HFF-Myc (cell line): ENCODE measurements around the gene STAU1.
"Not testable (repeated sequence)": the region's sequence is repeated elsewhere in the genome, so short reads cannot be mapped to it uniquely, and the experiment has no call there.

Experiments
- DNase-seq: peaks from one replicate; pipeline ENCODE4 v3.0.0-alpha.2; 2011; ENCODE audit warnings: low read depth; ENCODE audit errors: extremely low read depth
- H3K4me3 ChIP-seq: replicated peaks from 2 replicates; pipeline ENCODE4 v1.5.1; 2011; ENCODE audit warnings: low read depth, mild to moderate bottlenecking, control low read depth, low read length
- TF ChIP-seq, protein P1 (sequence below): IDR thresholded peaks from 2 replicates; pipeline ENCODE4 v1.5.1; 2012; ENCODE audit warnings: mild to moderate bottlenecking, low read depth, low read length, control low read depth; ENCODE audit errors: missing control alignments

STAU1 gene

DNA sequence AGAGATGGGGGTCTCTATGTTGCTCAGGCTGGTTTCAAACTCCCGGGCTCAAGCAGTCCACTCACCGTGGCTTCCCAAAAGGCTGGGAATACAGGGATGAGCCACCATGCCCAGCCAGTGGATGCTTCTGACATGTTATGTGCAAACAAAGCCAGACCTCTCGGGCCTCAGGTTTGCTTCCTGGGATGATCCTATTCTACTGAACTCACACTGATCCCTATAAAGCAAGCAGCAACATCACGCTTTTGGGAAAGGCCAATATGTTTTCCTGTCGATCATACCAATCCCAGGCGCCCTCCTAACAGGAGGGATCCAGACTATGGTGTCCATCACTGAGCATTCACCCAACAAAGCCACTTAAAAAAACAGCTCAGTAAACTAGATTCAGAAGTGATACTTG lies 81.8 kb downstream of the STAU1 start:
- TF ChIP-seq, protein P1, sequence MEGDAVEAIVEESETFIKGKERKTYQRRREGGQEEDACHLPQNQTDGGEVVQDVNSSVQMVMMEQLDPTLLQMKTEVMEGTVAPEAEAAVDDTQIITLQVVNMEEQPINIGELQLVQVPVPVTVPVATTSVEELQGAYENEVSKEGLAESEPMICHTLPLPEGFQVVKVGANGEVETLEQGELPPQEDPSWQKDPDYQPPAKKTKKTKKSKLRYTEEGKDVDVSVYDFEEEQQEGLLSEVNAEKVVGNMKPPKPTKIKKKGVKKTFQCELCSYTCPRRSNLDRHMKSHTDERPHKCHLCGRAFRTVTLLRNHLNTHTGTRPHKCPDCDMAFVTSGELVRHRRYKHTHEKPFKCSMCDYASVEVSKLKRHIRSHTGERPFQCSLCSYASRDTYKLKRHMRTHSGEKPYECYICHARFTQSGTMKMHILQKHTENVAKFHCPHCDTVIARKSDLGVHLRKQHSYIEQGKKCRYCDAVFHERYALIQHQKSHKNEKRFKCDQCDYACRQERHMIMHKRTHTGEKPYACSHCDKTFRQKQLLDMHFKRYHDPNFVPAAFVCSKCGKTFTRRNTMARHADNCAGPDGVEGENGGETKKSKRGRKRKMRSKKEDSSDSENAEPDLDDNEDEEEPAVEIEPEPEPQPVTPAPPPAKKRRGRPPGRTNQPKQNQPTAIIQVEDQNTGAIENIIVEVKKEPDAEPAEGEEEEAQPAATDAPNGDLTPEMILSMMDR = no peak
- no peak overlapping the region for H3K4me3 ChIP-seq
- no peak for DNase-seq

- DNase-seq, H3K4me3 ChIP-seq: not testable (repeated sequence)
Measured at GRCh38 chr20:49104979-49105547, 83.1 kb downstream of the STAU1 start.

DNA sequence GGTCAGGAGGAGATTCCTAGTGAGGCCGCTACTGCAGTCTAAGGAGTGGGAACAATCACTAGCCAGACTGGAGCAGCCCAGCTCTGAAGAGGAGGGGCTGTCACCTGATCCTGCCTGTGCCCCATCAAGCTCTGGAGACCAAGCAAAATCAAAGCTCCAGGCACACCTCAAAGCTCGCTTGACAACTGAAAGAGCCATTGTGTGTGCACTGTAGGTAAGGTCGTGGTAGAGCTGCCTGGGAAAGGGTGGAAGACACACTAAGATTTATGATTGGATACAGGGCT lies 83.8 kb downstream of the STAU1 start:
- no peak overlapping the region for H3K4me3 ChIP-seq
- TF ChIP-seq, protein P1 = no peak
- DNase-seq = no peak

DNA sequence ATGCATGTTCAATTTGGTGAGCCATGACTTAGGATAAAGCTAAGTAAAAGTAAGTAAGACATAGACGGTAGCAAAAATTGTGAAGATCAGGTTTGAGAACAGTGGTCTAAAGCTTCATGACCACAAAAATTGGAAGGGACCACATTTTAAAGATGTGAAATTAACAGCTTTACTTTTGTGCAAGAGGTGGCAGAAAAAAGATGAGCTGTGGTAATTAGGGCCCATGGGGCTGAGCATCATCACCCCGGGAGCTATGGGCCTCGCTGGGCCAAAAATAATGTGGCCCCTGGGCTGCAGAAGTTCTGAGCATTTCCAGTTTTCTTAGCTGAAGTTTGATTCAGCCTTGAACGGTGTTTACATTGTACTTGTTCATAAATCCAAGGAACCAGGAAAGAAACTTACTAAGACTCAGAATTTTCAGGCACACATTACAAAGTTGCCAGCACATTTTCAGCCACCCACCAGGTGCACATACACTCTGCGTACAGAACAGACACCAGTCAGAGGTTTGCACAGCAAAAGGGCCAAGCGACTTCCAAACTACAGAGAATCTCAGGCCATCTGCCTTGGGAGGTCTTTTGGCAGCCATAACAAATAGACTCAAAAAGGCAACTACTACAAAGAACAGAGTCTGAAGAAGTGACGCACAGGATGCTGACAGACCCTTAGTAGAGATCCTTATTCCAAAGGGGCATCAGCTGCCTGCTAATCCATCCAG lies 84.3 kb downstream of the STAU1 start:
- no peak overlapping the region for H3K4me3 ChIP-seq
- TF ChIP-seq, protein P1 = no peak
- DNase-seq = no peak

GRCh38 chr20:49103019-49103418 lies 85.1 kb downstream of the STAU1 start:
- DNase-seq = no peak
- no peak overlapping the region for H3K4me3 ChIP-seq
- TF ChIP-seq, protein P1 = no peak

DNA sequence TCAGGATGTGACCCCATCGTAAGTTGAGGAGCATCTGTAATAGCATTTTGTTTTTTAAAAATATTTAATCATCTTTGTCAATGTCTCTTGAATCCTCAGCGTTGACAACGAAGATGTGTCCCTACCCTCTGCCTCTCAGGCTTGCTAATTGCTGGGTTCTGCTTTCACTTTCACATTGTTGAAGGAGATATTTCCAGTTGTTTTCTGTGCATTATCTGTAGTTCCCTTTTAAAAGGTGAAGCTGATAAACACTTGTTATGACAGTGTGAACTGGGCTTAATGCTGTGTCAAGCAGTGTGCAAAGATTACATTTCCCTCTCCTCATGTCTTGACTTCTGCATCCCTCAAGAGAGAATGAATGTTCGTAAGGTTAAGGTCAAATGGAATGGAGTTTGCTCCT lies 87.2 kb downstream of the STAU1 start:
- TF ChIP-seq, protein P1 = no peak
- no peak overlapping the region for H3K4me3 ChIP-seq
- DNase-seq = no peak

DNA sequence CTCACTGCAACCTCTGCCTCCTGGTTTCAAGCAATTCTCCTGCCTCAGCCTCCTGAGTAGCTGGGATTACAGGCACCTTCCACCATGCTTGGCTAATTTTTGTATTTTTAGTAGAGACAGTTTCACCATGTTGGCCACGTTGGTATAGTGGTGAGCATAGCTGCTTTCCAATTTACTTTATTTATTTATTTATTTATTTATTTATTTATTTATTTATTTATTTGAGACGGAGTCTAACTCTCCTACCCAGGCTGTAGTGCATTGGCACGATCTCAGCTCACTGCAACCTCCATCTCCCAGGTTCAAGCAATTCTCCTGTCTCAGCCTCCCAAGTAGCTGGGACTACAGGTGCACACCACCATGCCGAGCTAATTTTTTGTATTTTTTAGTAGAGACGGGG lies 87.8 kb downstream of the STAU1 start:
- not testable (repeated sequence) for DNase-seq, H3K4me3 ChIP-seq

DNA sequence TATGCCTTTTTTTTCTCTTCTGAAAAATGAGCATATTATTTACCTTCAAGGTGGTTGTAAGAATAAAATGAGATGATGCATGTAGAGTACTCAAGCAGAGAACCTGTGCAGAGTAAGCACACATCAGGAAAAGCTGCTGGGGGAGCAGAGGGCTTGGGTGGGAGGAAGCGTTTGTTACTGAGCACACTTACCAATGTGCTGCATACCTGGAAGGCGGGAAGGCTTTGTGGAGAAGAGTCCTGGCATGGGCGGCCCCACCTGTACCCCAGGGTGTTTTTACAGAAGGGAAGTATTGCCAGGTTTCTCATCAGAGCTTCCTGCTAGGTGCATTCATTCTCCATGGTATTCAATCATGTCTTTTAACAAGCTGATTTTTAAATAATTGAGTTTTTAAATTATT lies 89.1 kb downstream of the STAU1 start:
- DNase-seq = no peak
- TF ChIP-seq, protein P1 = no peak
- no peak overlapping the region for H3K4me3 ChIP-seq
